ENCODE data around the gene THOC5.
"Not testable (repeated sequence)": the region's sequence is repeated elsewhere in the genome, so short reads cannot be mapped to it uniquely, and the experiment has no call there.

The THOC5 gene

DNA sequence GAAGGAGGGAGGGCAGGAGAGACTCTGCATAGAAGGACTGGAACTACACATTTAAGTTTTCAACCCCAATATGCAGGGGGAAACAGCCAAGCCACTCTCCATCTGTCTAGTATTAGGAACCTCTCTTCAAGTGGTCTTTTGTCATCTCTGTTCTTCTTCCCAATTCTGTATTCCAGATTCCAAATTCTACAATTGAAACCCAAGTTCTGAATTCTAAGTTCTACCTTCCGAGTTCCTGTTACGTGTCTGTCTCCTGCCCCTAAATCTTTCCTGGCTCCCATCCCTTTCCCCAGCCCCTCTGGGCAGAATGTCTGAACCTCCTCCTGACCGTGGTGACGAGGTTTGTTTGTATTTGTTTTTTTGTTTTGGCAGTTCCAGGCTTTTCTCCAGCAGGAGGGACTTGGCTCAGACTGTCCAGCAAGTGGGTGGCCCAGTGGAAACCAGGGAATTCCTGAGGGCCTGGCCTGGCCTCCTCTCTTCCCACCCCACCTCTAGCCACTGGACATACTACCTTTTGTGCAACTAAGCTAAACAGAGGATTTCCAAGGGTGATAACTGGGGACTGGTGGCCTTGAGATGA is 1.6 kb upstream of the THOC5 start:
- DNase-seq (ENCODE audit: low read depth, low spot score) = no peak
- in situ Hi-C loops (cut with HindIII; ENCODE audit: low sequenced_read_pairs) = no loop called here
- H3K4me3 ChIP-seq (ENCODE audit: low read depth, low read length) = no peak overlapping the region
- TF ChIP-seq, protein P1, sequence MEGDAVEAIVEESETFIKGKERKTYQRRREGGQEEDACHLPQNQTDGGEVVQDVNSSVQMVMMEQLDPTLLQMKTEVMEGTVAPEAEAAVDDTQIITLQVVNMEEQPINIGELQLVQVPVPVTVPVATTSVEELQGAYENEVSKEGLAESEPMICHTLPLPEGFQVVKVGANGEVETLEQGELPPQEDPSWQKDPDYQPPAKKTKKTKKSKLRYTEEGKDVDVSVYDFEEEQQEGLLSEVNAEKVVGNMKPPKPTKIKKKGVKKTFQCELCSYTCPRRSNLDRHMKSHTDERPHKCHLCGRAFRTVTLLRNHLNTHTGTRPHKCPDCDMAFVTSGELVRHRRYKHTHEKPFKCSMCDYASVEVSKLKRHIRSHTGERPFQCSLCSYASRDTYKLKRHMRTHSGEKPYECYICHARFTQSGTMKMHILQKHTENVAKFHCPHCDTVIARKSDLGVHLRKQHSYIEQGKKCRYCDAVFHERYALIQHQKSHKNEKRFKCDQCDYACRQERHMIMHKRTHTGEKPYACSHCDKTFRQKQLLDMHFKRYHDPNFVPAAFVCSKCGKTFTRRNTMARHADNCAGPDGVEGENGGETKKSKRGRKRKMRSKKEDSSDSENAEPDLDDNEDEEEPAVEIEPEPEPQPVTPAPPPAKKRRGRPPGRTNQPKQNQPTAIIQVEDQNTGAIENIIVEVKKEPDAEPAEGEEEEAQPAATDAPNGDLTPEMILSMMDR (IDR thresholded peaks at IDR 0.05; ENCODE audit: low read depth, low read length) = no peak

DNA sequence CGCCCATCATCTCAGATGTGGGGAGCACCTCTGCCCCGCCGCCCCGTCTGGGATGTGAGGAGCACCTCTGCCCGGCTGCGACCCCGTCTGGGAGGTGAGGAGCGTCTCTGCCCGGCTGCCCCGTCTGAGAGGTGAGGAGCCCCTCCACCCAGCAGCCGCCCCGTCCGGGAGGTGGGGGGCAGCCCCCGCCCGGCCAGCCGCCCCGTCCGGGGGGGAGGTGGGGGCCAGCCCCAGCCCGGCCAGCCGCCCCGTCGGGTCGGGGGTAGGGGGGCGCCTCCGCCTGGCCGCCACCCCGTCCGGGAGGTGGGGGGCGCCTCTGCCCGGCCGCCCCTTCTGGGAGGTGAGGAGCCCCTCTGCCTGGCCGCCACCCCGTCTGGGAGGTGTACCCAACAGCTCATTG is 1.2 kb downstream of the THOC5 start:
- in situ Hi-C loops (cut with HindIII; ENCODE audit: low sequenced_read_pairs); H3K4me3 ChIP-seq (ENCODE audit: low read depth, low read length): not testable (repeated sequence)

DNA sequence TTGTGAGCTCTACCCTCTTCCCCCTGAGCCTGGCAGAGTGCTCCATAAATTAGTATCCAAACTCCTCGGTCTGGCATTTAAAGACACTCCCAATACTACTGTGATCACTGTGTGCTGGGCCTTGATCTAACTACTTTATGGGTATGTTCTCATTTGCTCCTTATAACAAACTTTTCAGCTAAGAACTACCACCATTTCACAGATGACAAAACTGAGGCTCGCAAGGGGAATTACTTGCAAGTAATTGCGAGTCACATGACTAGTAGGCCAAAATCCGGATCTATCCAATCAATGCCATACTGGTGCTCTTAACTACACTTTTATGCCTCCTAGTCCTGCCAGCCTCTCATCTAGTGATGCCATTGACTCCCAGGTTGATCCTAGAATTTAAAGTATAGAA is 3.6 kb downstream of the THOC5 start:
- H3K4me3 ChIP-seq (ENCODE audit: low read depth, low read length) = no peak overlapping the region
- DNase-seq (ENCODE audit: low read depth, low spot score) = no peak
- TF ChIP-seq, protein P1 (IDR thresholded peaks at IDR 0.05; ENCODE audit: low read depth, low read length) = no peak
- in situ Hi-C loops (cut with HindIII; ENCODE audit: low sequenced_read_pairs) = no loop called here

More for the DNA sequence above, 1.2 kb downstream of the THOC5 start:
- DNase-seq (ENCODE audit: low read depth, low spot score) = not testable (repeated sequence)

DNA sequence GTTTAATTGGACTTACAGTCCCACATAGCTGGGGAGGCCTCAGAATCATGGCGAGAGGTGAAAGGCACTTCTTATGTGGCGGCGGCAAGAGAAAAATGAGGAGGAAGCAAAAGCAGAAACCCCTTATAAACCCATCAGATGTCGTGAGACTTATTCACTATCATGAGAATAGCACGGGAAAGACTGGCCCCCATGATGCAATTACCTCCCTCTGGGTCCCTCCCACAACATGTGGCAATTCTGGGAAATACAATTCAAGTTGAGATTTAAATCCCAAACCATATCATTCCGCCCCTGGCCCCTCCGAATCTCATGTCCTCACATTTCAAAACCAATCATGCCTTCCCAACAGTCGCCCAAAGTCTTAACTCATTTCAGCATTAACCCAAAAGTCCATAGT is 8.5 kb downstream of the THOC5 start:
- in situ Hi-C loops (cut with HindIII; ENCODE audit: low sequenced_read_pairs); DNase-seq (ENCODE audit: low read depth, low spot score): not testable (repeated sequence)

DNA sequence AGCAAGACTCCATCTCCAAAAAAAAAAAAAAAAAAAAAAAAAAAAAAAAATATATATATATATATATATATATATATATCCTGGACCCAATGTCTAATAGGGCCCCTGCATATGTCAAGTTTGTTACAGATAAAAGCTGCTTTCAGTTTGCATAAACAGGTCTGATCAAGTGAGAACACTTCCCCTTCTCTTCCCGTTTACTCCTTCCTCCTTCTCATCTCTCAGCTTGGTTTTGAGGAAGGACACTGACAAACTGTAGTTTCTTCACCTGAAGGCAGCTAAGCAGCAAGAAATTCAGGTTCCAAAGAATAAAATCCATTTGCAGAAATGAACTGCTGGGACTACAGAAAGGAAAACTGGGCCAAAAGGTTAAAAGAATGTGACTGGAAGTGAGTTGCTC is 11.7 kb downstream of the THOC5 start:
- TF ChIP-seq, protein P1 (IDR thresholded peaks at IDR 0.05; ENCODE audit: low read depth, low read length) = no peak
- no peak overlapping the region for H3K4me3 ChIP-seq (ENCODE audit: low read depth, low read length)
- DNase-seq (ENCODE audit: low read depth, low spot score) = no peak
- in situ Hi-C loops (cut with HindIII; ENCODE audit: low sequenced_read_pairs) = no loop called here

More for the DNA sequence above, 8.5 kb downstream of the THOC5 start:
- not testable (repeated sequence) for H3K4me3 ChIP-seq (ENCODE audit: low read depth, low read length)

DNA sequence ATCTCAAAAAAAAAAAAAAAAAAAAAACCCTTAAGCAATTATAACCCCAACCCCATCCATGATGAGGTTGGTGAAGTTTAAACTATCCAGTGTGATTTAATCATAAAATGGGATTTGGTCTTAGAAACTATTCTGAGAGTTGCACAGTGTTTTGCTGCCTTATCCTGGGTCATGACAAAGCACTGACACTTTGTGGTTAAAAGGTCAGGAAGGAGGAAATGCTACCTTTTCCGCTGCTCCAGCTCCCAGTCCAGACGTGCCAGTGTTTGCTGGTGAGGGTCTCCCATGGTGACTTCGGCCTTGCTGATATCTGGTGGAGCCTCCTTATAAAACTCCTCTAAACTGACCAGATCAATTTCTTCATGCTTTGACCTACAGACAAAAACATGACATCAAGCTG is 14.5 kb downstream of the THOC5 start:
- no peak overlapping the region for H3K4me3 ChIP-seq (ENCODE audit: low read depth, low read length)
- no peak for DNase-seq (ENCODE audit: low read depth, low spot score)
- TF ChIP-seq, protein P1 (IDR thresholded peaks at IDR 0.05; ENCODE audit: low read depth, low read length) = no peak
- in situ Hi-C loops (cut with HindIII; ENCODE audit: low sequenced_read_pairs) = no loop called here

DNA sequence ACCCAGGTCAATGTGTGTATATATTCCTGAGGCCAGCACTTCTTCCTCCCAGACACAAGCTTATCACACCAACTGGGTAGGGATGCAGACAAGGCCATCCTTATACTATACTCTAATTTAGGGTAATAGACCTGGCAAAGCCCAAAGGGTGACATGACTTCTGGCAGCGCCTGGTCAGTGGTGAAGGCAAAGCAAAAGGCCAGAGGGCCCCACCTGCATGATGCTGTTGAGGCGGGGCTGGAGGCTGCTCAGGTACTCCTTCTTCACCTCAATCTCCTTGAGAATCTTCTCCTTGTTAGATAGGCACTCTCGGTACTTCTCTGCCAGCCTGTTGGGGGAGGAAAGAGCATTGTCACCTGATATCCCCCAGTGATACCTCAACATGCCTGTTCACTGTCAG is 17.1 kb downstream of the THOC5 start:
- in situ Hi-C loops (cut with HindIII; ENCODE audit: low sequenced_read_pairs) = no loop called here

More for the DNA sequence above, 17.1 kb downstream of the THOC5 start:
- no peak for DNase-seq (ENCODE audit: low read depth, low spot score)
- no peak overlapping the region for H3K4me3 ChIP-seq (ENCODE audit: low read depth, low read length)
- TF ChIP-seq, protein P1 (IDR thresholded peaks at IDR 0.05; ENCODE audit: low read depth, low read length) = no peak

All from astrocyte of the spinal cord (primary cell).